ENCODE measurements around the gene LPGAT1.

GRCh38 chr1:211732293-211732980, 98.1 kb downstream of the LPGAT1 start:
- TF ChIP-seq EP300 (IDR thresholded peaks at IDR 0.05; ENCODE audit: low read depth): no peak
- TF ChIP-seq, protein P1, sequence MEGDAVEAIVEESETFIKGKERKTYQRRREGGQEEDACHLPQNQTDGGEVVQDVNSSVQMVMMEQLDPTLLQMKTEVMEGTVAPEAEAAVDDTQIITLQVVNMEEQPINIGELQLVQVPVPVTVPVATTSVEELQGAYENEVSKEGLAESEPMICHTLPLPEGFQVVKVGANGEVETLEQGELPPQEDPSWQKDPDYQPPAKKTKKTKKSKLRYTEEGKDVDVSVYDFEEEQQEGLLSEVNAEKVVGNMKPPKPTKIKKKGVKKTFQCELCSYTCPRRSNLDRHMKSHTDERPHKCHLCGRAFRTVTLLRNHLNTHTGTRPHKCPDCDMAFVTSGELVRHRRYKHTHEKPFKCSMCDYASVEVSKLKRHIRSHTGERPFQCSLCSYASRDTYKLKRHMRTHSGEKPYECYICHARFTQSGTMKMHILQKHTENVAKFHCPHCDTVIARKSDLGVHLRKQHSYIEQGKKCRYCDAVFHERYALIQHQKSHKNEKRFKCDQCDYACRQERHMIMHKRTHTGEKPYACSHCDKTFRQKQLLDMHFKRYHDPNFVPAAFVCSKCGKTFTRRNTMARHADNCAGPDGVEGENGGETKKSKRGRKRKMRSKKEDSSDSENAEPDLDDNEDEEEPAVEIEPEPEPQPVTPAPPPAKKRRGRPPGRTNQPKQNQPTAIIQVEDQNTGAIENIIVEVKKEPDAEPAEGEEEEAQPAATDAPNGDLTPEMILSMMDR (IDR thresholded peaks at IDR 0.05): no peak

All from transverse colon (tissue), 3 donors.